GM12878 (cell line): ENCODE data around the gene CSF3. TPM values are rescaled to one million over a fixed set of nuclear protein-coding genes. Genes with fewer than 3 reads are reported as not detected.

Experiments
- ATAC-seq: fragments of 200-7000 bp; cut with Tn5 transposase; 3 replicates; pipeline ENCODE4 v1.9.1; 2020; ENCODE audit warnings: mild to moderate bottlenecking, moderate library complexity
- BruUV-seq: library from RNA; stranded (reverse); fragments of 400-500 nt; replicated peaks from 2 replicates; lab custom pipeline; 2021; lab: Mats Ljungman, UMichigan
- CTCF ChIA-PET: fragments of 300-600 bp; sonication (Branson Sonifier 250); formaldehyde crosslinking; extraction: SDS; loops from one replicate; lab custom pipeline; 2021; ENCODE audit warnings: inconsistent platforms; lab: Yijun Ruan, JAX
- POLR2A ChIA-PET: fragments of 350-600 bp; formaldehyde crosslinking; extraction: SDS; loops from one replicate; lab custom pipeline; 2021; ENCODE audit warnings: inconsistent platforms; lab: Charles Lee
- RAD21 ChIA-PET: fragments of 300-600 bp; sonication (Branson Sonifier 250); formaldehyde crosslinking; loops from one replicate; lab custom pipeline; 2023; ENCODE audit warnings: antibody characterized with exemption; ENCODE audit not compliant: unreplicated experiment; lab: Charles Lee
- SMC1A ChIA-PET: fragments of 300-600 bp; sonication (Branson Sonifier 250); formaldehyde crosslinking; loops from one replicate; lab custom pipeline; 2023; ENCODE audit not compliant: unreplicated experiment, uncharacterized antibody; lab: Charles Lee
- DNase-seq: peaks from one replicate; pipeline ENCODE4 v3.0.0-alpha.2; 2011; ENCODE audit warnings: low read depth, low spot score
- FAIRE-seq: peaks from 3 replicates; lab custom pipeline; 2011; peaks lifted over from hg19 to GRCh38; lab: Jason Lieb, UNC
- H2AFZ ChIP-seq: 2 replicates; pipeline ENCODE4 v1.6.0; 2011; ENCODE audit warnings: low read depth, low read length, control low read depth; ENCODE audit not compliant: control insufficient read depth
- H3K27ac ChIP-seq: 2 replicates; pipeline ENCODE4 v1.5.1; 2011; ENCODE audit warnings: control low read depth; ENCODE audit not compliant: control insufficient read depth, insufficient read depth
- H3K27me3 ChIP-seq, 2 experiments: replicated peaks in 1 of 2; 2 replicates each; pipeline versions ENCODE4 v1.6.0 to v1.6.1; 2011; ENCODE audit warnings: low read length in 1 of 2; ENCODE audit not compliant: control insufficient read depth in 2 of 2, insufficient read depth in 2 of 2
- H3K36me3 ChIP-seq, 2 experiments: 2 replicates each; pipeline ENCODE4 v1.5.1; 2011; ENCODE audit warnings: low read length in 1 of 2; ENCODE audit not compliant: control insufficient read depth in 2 of 2, insufficient read depth in 2 of 2
- H3K4me1 ChIP-seq: 2 replicates; pipeline ENCODE4 v1.6.1; 2011; ENCODE audit warnings: mild to moderate bottlenecking, low read length, moderate library complexity, mixed read lengths; ENCODE audit not compliant: control insufficient read depth, insufficient read depth
- H3K4me2 ChIP-seq: 2 replicates; pipeline ENCODE4 v1.6.0; 2011; ENCODE audit warnings: control low read depth; ENCODE audit not compliant: control insufficient read depth, insufficient read depth
- H3K4me3 ChIP-seq: fragments of 200-600 bp; sonication (generic); 2 replicates; pipeline ENCODE4 v1.5.1; 2016
- H3K79me2 ChIP-seq: 2 replicates; pipeline ENCODE4 v1.6.0; 2011; ENCODE audit warnings: low read length; ENCODE audit not compliant: control insufficient read depth, insufficient read depth
- H3K9ac ChIP-seq: 2 replicates; pipeline ENCODE4 v1.8.0; 2011; ENCODE audit warnings: low read length, control low read depth, mixed read lengths; ENCODE audit not compliant: control insufficient read depth, insufficient read depth
- H3K9me3 ChIP-seq: replicated peaks from 3 replicates; pipeline ENCODE4 v1.5.1; 2011; ENCODE audit warnings: mild to moderate bottlenecking, low read length; ENCODE audit not compliant: control insufficient read depth, insufficient read depth
- H4K20me1 ChIP-seq: 2 replicates; pipeline ENCODE4 v1.6.0; 2011; ENCODE audit not compliant: control insufficient read depth, insufficient read depth
- CTCF ChIP-seq, 3 experiments: IDR thresholded peaks in 2 of 3; conservative IDR thresholded peaks in 1 of 3; 2 replicates each; pipeline ENCODE4 v1.5.1; 2011; ENCODE audit warnings: low read depth in 3 of 3, low read length in 3 of 3, mild to moderate bottlenecking in 3 of 3, control low read depth in 2 of 3, moderate library complexity in 2 of 3, inconsistent platforms in 1 of 3, mixed read lengths in 1 of 3; ENCODE audit not compliant: control insufficient read depth in 2 of 3, insufficient read depth in 1 of 3; ENCODE audit errors: extremely low read depth in 1 of 3
- IKZF2 ChIP-seq, 2 experiments: fragments of 450-650 bp; IDR thresholded peaks; 2 replicates each; pipeline ENCODE4 v1.6.1; 2017; ENCODE audit warnings: mild to moderate bottlenecking in 2 of 2, moderate library complexity in 2 of 2
- KAT2A ChIP-seq: conservative IDR thresholded peaks from 2 replicates; pipeline ENCODE4 v1.6.1; 2011; ENCODE audit warnings: low read depth, low read length; ENCODE audit not compliant: control insufficient read depth
- SIX5 ChIP-seq: IDR thresholded peaks from 2 replicates; pipeline ENCODE4 v1.6.1; 2011; ENCODE audit warnings: mild to moderate bottlenecking, low read depth, low read length, moderate library complexity; ENCODE audit not compliant: severe bottlenecking
- ZBTB11 ChIP-seq: fragments of 450-650 bp; formaldehyde crosslinking; IDR thresholded peaks from 2 replicates; pipeline ENCODE4 v1.5.0; 2022; ENCODE audit warnings: mild to moderate bottlenecking, missing genetic modification characterization
- ZNF384 ChIP-seq: IDR thresholded peaks from 2 replicates; pipeline ENCODE4 v1.6.1; 2012; ENCODE audit warnings: low read depth, mild to moderate bottlenecking, low read length, improper control_type of control experiment, borderline replicate concordance
- WGBS: methylation state at CpG from one replicate; pipeline ENCODE4 v1.1.6; 2016; ENCODE audit warnings: low lambda C conversion rate; ENCODE audit not compliant: insufficient replicate concordance, insufficient coverage; ENCODE audit errors: missing lambda C conversion rate; 5-methylcytosine and 5-hydroxymethylcytosine counted together
- in situ Hi-C: fragments of 300-500 bp; cut with MboI; formaldehyde crosslinking; loops from 9 replicates; pipeline ENCODE4 v1.14.3; 2018; ENCODE audit warnings: mixed read lengths
- intact Hi-C: fragments of 100-400 bp; cut with micrococcal nuclease; formaldehyde crosslinking; loops from one replicate; pipeline ENCODE4 v1.14.2; 2022; ENCODE audit not compliant: unreplicated experiment
- polyA plus RNA-seq, 11 experiments: library from polyadenylated mRNA; depleted of rRNA in 4 of 11; unstranded in 6 of 11; stranded (reverse) in 5 of 11; fragments of >200 nt; fragmentation: Nextera tagmentation in 4 of 11; fragmentation: Illumina TruSeq in 1 of 11; extraction: Ambion mirVana in 4 of 11; extraction: Trizol in 1 of 11; gene quantifications; 1 replicate in 1 of 11; 2 replicates in 10 of 11; pipeline versions ENCODE4 v1.2.1 to v1.2.3, GENCODE V29; 2011 to 2016; ENCODE audit warnings: inconsistent platforms in 2 of 11, missing spikeins in 2 of 11, low read depth in 1 of 11
- total RNA-seq, 4 experiments: library from RNA; depleted of rRNA in 3 of 4; stranded (reverse); fragments of >200 nt in 3 of 4; fragmentation: Illumina TruSeq in 1 of 4; extraction: Trizol in 1 of 4; gene quantifications; 2 replicates each; pipeline versions ENCODE4 v1.2.1 to v1.2.3, GENCODE V29; 2013 to 2021
- TF ChIP-seq, protein P1 (sequence below): fragments of 450-650 bp; IDR thresholded peaks from 2 replicates; pipeline ENCODE4 v1.6.1; 2018; ENCODE audit warnings: mild to moderate bottlenecking, low read depth, moderate library complexity; ENCODE audit not compliant: partially characterized antibody
- TF ChIP-seq, protein P2 (sequence below): IDR thresholded peaks from 2 replicates; pipeline ENCODE4 v1.6.1; 2012; ENCODE audit warnings: mild to moderate bottlenecking, low read depth, low read length
- TF ChIP-seq, protein P3 (sequence below): IDR thresholded peaks from 2 replicates; pipeline ENCODE4 v1.6.1; 2011; ENCODE audit warnings: mild to moderate bottlenecking, low read depth, low read length, moderate library complexity; ENCODE audit not compliant: insufficient replicate concordance

CSF3 gene
- total and polyA plus RNA-seq, 10 of the 15 experiments (the other 5 are each of a cell fraction or from before 2014, with no cell fraction given): 0.09 to 0.28 (median 0.12) TPM; not detected in 5

GRCh38 chr17:40022497-40022896 lies 7.3 kb downstream of the CSF3 start:
- POLR2A ChIA-PET: no interaction called here
- H3K9ac ChIP-seq: no peak overlapping the region
- no peak for FAIRE-seq
- no peak for TF ChIP-seq SIX5
- TF ChIP-seq, protein P1, sequence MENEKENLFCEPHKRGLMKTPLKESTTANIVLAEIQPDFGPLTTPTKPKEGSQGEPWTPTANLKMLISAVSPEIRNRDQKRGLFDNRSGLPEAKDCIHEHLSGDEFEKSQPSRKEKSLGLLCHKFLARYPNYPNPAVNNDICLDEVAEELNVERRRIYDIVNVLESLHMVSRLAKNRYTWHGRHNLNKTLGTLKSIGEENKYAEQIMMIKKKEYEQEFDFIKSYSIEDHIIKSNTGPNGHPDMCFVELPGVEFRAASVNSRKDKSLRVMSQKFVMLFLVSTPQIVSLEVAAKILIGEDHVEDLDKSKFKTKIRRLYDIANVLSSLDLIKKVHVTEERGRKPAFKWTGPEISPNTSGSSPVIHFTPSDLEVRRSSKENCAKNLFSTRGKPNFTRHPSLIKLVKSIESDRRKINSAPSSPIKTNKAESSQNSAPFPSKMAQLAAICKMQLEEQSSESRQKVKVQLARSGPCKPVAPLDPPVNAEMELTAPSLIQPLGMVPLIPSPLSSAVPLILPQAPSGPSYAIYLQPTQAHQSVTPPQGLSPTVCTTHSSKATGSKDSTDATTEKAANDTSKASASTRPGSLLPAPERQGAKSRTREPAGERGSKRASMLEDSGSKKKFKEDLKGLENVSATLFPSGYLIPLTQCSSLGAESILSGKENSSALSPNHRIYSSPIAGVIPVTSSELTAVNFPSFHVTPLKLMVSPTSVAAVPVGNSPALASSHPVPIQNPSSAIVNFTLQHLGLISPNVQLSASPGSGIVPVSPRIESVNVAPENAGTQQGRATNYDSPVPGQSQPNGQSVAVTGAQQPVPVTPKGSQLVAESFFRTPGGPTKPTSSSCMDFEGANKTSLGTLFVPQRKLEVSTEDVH: no peak
- TF ChIP-seq, protein P2, sequence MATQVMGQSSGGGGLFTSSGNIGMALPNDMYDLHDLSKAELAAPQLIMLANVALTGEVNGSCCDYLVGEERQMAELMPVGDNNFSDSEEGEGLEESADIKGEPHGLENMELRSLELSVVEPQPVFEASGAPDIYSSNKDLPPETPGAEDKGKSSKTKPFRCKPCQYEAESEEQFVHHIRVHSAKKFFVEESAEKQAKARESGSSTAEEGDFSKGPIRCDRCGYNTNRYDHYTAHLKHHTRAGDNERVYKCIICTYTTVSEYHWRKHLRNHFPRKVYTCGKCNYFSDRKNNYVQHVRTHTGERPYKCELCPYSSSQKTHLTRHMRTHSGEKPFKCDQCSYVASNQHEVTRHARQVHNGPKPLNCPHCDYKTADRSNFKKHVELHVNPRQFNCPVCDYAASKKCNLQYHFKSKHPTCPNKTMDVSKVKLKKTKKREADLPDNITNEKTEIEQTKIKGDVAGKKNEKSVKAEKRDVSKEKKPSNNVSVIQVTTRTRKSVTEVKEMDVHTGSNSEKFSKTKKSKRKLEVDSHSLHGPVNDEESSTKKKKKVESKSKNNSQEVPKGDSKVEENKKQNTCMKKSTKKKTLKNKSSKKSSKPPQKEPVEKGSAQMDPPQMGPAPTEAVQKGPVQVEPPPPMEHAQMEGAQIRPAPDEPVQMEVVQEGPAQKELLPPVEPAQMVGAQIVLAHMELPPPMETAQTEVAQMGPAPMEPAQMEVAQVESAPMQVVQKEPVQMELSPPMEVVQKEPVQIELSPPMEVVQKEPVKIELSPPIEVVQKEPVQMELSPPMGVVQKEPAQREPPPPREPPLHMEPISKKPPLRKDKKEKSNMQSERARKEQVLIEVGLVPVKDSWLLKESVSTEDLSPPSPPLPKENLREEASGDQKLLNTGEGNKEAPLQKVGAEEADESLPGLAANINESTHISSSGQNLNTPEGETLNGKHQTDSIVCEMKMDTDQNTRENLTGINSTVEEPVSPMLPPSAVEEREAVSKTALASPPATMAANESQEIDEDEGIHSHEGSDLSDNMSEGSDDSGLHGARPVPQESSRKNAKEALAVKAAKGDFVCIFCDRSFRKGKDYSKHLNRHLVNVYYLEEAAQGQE: no peak
- TF ChIP-seq, protein P3, sequence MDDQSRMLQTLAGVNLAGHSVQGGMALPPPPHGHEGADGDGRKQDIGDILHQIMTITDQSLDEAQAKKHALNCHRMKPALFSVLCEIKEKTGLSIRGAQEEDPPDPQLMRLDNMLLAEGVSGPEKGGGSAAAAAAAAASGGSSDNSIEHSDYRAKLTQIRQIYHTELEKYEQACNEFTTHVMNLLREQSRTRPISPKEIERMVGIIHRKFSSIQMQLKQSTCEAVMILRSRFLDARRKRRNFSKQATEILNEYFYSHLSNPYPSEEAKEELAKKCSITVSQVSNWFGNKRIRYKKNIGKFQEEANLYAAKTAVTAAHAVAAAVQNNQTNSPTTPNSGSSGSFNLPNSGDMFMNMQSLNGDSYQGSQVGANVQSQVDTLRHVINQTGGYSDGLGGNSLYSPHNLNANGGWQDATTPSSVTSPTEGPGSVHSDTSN: no peak
- no peak for TF ChIP-seq ZNF384
- no peak for TF ChIP-seq KAT2A
- no peak for TF ChIP-seq CTCF (IDR thresholded peaks at IDR 0.05 in 2 of 3, conservative IDR thresholded peaks at IDR 0.05 in 1 of 3; ENCODE audit: control insufficient read depth in 2 of 3, extremely low read depth in 1 of 3, insufficient read depth in 1 of 3, low read depth in 3 of 3, low read length in 3 of 3)
- TF ChIP-seq ZBTB11 (CRISPR knock-in tag): no peak
- TF ChIP-seq IKZF2 (IDR thresholded peaks at IDR 0.05): no peak

More at GRCh38 chr17:40022497-40022896, 7.3 kb downstream of the CSF3 start:
- Histone ChIP-seq H3K4me3 (no peak overlapping the region), H3K4me1 (no peaks in the 10 kb centered on the region), H3K79me2 (no peaks in the 10 kb centered on the region), H3K27me3 (no peaks in the 10 kb centered on the region), H2AFZ (no peak overlapping the region), H4K20me1 (no peaks in the 10 kb centered on the region), H3K36me3 (peaks cover 12 to 16% of the 10 kb centered on the region in 2 experiments; a peak in 3 of 4 replicates), H3K9me3 (no peaks in the 10 kb centered on the region), H3K27ac (no peak overlapping the region), H3K4me2 (no peak overlapping the region)
- RAD21 ChIA-PET: no interaction called here
- WGBS: 77% methylated on average over 9 of the region's 9 CpGs
- intact Hi-C loops: no loop called here
- SMC1A ChIA-PET: interaction anchor here (1.5 kb wide), 1 partner anchor 146 kb away, joined by 4 read pairs; no protein-coding TSS in a partner anchor
- in situ Hi-C loops: loop anchor here (25.0 kb wide), 1 partner anchor 265 kb away; the partner anchor contains the start of gene CDC6
- no peak for ATAC-seq
- CTCF ChIA-PET: interaction anchor here (1.0 to 1.1 kb wide), 3 partner anchors 9 to 153 kb away, joined by 3 read pairs; no protein-coding TSS in a partner anchor
- DNase-seq: no peak
- no TSS peak for BruUV-seq
